ENCODE measurements around the gene SLCO2B1. TPM values are rescaled to one million over a fixed set of nuclear protein-coding genes. Genes with fewer than 3 reads are reported as not detected.

SLCO2B1 gene
- total RNA-seq, 1 donor from 2014 or later, result 20.3 TPM

DNA sequence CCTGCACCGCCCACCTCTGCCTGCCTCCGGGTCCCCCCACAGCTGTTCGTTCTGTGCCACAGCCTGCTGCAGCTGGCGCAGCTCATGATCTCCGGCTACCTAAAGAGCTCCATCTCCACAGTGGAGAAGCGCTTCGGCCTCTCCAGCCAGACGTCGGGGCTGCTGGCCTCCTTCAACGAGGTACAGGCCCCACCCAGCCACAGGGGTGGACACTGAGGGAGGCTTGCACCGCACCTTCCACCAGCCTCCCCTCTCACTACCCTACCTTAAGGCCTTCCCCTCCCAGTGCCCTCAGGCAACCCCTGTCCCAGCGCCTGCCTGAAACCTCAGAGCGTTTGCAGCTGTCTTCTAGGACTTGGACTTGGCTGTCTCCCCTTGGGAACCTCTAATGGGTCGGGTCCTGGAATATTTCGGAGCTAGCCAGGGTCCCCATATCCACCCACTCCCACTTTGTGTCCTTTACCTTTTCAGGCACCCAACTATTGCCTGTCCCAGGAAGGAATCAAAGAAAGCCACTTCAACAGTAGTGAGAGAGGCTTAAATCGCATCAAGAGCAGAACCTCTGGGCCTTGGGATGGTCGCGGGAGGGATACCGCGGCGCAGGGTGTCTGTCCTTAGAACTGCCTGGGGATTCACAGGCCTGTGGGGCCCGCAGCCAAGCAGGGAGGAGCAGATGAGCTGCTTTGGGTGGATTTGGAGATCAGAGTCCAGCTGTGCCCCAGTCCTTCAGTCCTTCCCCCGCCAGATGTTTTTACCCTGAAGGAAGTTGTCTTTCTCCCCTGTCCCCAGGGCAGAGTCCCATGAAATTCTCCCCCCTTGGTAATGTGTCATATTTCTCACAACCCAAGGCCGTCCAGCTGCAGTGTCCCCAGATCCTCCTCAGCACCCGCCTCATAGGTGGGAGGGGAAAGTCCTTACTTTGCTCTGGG, 13.3 kb downstream of the SLCO2B1 start:
- peak; percentile 84 for DNase-seq

DNA sequence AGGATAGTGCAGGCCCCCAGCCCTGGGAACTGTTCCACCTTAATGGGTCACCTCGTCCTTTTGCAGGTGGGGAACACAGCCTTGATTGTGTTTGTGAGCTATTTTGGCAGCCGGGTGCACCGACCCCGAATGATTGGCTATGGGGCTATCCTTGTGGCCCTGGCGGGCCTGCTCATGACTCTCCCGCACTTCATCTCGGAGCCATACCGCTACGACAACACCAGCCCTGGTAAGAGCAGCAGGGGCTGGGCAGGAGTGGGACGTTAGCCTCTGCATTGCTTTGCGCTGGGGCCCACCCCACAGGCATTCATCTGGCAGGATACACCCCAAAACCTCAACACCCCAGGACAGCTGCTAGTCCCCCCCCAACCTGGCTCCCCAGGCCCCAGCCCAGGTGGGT, 14.8 kb downstream of the SLCO2B1 start:
- no peak for DNase-seq

DNA sequence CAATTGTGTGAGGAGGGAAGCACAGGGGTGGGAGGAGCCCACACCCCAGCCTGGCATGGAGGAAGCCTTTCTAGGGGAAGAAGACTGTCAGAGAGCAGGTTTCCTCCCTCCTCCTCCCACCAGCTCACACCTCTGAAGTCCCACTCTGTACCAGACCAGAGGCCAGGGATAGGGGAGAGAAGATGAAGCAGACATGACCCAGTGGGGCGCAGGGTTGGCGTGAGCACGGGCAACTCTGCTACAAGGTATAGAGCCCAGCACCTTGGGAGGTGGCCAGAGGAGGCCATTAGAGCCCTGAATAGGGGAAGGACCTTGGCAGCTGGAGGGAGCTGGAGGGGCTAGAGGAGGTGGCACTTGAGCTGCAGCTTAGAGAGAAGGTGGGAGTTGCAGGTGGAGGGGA, 15.9 kb downstream of the SLCO2B1 start:
- no peak for DNase-seq

DNA sequence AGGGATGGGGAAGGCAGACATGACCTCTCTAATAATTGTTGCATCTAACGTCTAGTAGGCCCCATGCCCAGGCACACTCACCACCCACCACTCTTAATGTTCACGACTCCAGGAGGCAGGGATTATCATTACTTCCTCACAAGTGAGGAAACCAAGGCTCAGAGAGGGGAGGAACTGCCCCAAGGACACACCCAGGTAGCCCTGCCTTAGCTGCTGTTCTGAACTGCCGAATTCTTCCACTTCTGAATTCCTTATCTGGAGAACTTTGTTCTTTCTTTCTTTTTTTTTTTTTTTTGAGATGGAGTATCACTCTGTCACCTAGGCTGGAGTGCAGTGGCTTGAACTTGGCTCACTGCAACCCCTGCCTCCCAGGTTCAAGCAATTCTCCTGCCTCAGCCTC, 16.7 kb downstream of the SLCO2B1 start:
- no peak for DNase-seq

DNA sequence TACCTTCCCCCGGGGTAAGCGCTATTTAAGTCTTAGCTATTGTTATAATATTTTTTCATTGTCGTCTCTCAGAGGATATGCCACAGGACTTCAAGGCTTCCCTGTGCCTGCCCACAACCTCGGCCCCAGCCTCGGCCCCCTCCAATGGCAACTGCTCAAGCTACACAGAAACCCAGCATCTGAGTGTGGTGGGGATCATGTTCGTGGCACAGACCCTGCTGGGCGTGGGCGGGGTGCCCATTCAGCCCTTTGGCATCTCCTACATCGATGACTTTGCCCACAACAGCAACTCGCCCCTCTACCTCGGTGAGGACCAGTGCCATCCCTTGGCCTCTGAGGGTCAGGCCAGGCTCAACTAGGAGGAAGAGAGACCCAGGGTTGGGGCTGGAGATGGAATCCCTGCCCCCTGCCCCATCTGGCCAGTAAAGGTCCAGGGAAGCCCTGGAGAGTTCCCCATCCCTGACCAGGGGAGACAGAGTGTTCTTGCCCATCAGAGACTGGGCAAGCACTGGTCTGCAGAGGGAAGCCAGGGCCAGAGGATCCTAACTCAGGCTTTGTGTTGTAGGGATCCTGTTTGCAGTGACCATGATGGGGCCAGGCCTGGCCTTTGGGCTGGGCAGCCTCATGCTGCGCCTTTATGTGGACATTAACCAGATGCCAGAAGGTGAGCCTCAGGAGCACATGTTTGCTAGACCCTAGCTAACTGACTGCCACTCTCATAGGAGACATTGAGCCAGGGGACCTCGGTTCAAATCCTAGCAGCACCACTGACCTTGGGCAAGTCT, 18.4 kb downstream of the SLCO2B1 start:
- no peak for DNase-seq

DNA sequence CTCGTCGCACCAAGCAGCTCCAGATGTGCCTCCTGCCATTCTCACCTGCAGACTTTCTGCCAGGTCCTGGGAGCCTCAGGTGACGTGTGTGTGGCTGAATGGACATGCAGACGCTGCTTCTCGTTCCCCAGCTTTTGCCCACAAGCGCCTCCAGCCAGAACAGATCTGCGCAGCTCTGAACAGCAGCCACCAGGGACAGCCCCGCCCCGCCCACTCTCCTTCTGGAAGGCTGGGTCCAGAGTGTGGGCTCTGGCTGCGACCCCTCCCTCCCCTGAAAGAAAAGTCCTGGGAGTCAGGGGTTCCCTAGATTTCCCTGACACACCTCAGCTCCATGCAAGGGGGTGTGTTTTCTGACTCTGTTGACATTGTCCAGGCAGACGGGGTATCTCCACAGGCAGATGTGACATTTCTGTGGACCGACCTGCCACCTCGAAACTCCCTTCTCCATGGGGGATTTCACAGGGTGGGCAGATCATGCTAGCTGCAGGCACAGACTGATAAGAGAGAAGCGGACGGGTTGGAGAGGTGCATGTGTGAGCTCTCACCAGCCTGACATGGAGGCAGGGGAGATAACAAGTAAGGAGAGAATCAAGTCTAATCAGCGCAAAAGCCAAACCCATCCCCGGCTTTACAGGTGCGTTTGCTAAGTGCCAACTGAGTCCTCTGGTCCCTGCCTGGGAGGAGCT, 19.8 kb downstream of the SLCO2B1 start:
- DNase-seq, result no peak

DNA sequence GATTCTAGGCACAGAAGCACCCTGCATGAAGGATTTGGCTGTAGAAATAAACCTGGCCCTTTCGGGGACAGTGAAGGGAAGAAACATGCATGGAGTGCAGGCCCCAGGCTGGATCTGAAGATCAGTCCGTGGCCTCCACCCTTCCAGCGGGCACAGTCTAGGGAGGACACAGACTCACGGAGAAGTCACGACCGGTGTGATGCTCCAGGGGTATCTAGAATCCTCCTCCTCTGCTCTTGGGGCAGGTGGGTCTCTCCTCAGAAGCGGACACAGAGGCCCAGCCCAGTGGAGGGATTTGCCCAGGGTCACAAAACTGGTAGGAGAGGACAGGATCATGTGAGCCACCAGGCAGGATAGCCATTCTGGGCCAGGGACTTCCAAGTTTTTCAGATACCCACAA, 22.4 kb downstream of the SLCO2B1 start:
- no peak for DNase-seq

DNA sequence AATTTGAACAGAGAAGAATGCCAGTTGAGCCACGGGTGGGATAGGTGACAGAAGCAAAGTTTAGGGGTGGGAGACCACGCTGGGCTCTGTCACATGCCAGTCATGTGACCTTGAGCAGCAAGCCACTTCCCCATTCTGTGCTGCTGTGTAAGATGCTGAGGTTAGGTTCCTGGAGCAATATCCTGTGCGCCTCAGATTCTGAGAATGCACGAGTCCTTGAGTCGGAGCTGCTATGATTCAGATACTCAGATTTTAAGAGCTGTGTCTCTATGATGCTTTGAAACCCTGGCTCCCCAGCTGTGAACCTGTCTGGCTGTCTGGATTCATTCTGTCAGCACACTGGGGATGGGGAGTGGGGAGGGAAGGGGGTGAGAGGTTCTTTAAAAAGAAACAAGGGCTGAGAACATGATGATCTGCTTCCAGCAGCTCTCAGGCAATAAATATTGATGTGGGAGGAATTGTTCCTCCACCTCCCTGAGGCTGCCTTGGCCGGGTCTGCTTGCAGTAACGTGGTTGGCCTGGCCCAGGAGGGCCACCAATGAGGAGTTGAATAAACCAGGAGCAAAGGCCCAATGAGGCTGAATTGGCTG, 24.0 kb downstream of the SLCO2B1 start:
- peak; percentile 69 for DNase-seq

DNA sequence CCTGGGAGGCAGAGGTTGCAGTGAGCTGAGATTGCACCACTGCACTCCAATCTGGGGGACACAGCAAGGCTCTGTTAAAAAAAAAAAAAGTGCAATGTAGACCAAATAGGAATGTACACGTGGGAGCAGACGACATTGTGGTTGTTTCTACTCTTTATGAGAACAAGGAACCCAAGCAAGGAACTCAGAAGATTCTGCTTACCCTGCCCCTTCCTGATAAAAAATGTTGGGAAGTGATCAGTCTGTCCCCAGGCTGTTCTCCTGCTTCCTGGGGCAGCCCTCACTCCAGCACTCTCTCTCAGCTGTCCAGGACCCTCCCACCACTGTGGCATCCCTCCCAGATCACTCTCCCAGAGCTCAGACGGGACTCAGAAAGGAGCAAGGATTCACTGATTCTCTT, 31.8 kb downstream of the SLCO2B1 start:
- peak; percentile 68 for DNase-seq

DNA sequence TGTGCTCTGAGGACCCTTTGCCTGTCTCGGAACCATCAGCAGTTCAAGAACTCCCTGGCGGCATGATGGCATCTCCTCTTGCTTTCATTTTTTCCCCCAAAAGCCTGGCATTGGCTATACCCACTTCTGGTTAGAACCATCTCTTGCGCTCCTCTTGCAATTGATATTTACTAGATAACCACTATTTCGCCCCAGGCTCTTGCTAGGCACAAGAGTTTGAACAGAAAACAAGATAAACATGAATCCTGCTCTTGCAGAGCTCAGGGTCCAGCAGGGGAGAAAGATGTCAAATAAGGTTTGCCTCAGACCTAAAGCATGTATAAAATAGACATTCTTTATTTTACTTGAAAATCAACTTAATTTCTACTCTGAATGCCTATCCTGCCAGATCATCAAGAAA, 33.1 kb downstream of the SLCO2B1 start:
- DNase-seq, result no peak

DNA sequence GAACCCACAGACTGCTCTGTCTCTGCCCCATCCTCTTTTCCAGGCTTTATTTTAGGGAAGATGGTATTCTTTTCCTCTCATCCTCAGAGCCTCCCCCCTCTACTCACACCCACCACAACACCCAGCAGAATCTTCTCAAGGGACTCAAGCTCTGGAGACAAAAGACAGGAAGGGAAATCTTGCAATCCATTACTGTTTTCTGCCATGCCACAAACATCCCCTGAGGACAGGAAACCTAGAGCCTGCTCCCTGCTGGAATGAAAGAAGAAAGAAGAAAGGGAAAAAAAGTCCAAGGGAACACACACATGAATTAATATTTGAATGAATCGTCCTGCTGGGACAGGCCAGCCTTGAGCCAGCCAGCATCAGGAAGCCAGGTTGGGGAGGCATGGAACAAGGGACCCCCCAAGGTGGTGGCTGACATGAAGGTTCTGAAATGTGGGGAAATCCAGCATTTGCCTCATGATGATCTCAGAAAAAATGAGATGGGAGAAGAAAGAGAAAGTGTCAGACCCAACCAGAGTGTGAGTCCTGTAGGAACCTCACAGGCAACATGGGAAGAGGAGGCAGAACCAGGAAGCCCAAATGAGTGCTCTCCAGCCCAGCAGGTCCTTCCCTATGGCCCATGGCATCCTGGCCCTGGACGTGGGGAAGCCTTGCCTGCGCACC, 34.0 kb downstream of the SLCO2B1 start:
- no peak for DNase-seq

DNA sequence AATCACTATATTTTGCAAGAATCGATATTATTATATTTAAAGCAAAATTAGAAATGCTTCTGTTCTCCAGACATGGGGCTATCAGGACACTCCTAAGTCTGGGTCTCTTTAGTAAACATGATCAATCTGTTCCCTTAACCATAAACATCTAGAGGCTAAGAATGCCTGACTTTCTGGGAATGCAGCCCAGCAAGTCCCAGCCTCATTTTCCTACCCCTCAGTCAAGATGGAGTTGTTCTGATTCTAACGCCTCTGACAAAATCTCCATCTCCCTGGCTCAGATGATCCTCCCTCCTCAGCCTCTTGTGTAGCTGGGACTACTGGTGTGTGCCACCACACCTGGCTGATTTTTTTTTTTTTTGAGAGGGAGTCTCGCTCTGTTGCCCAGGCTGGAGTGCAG, 35.0 kb downstream of the SLCO2B1 start:
- DNase-seq, result no peak

DNA sequence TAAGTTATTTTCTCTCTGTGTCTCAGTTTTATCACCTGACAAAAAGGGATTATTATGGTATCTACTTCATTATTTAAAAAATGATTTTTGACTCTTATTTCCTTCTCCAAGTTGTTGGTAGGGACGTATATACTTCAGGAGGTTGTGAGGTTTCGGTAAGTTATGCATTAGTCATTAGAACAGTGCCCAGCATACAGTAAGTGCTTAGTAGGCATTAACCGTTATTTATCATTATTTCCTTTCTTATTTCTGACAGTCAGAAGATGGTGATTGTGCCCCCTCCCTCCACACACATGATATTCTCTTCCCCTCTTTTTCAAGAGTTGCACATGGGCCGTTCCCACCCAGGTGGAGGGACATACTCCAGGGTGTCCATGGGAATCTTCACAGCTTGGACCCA, 36.1 kb downstream of the SLCO2B1 start:
- DNase-seq, result no peak

DNA sequence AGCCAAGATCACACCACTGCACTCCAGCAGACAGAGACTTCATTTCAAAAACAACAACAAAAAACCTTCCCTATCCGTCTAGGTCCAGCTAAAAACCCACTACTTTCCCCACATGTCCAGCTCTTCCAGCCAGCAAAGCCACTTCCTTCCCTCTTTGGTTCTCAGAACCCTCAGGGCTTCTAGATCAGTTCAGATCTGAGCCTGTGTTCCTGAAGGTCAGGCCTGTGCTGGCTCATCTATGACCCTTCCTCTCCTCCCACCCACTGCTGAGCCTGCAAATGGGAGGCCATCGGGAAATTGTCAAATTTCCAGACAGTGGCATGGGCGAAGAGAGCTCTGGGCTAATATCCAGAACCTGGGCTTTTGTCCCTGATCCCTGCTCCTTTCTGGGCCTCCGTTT, 37.8 kb downstream of the SLCO2B1 start:
- no peak for DNase-seq

DNA sequence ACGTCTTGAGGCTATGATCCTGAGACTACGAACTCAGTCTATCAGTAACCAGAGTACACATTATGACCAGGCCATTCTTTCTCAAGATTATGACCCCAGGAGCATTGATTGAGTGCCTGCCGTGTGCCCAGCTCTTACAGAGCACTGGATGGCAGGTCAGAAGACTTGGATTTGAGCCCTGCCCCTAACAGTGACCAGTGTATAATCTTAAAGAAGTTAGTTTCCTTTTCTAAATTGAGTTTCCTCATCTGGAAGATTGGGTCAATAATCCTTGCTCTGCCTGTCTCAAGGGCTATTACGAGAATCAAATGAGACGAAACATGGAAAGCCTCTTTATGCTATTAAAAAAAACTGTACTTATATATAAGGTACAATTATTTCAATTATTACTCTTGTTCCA, 38.2 kb downstream of the SLCO2B1 start:
- DNase-seq, result no peak

DNA sequence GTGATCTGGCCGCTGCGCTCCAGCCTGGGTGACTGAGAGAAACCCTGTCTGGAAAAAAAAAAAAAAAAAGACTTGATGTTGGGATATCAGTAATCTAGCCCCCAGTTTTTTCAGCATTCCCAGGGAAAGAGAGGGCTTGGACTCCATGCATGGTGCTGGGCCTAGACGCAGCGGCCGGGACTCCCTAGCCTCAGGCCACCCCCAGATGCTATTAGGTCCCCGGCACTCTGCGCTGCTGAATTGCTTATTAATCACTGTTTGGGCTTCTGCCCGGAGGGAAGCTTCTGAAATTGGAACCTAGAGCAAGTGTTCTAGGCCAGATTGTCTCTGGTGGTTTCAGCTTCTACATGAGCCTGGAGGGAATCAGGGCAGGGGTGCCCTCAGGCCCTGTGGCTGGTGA, 39.0 kb downstream of the SLCO2B1 start:
- peak; percentile 37 for DNase-seq

DNA sequence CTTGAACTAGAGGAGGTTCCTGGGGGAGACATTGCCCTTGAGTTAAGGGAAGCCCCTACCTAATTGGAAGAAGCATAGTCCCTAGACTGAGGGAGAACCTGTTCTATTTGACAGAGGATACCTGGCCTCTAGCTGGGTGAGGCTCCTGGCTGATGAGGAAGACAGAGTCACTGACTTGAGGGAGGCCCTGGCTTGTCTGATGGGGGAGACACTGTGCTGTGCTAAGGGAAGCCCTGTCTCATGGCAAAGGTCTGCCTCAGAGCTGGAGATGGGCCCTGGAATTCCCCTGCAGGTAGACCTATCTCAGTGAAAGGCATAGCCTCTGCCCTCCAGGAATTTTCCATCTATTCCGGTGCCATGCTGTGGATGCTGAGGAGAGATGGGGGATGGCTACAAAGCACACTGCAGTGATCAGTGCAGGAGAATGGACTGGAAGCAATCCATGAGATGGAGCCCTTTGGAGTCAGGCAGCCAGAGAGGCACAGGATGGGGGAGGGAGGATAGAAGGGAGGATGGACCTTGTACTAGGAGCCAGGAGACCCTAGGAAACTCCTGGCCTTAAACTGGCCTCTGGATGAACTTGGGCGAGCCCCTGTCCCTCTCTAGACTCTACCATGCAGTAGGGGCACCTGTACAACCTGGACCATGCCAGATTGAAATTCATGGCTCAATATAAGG, 39.9 kb downstream of the SLCO2B1 start:
- DNase-seq, result no peak

DNA sequence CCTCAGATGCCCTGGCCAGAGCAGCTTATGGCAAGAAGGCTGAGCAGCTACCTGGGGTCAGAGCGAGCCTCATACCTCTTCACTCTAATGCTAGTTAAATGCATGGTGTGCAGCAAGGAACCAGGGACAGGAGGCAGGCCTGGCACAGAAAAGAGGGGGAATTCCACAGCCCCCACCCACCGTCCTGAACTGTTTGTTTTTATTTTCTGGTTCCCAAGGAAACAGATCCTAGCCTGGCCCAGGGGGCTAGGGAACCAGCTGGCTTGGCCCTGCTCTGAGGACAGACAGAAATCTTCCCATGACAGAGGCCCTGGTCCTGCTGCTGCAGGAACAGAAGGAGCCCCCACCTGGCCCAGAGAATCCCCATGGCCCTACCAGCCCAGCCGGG, 40.4 kb downstream of the SLCO2B1 start:
- peak; percentile 92 for DNase-seq

DNA sequence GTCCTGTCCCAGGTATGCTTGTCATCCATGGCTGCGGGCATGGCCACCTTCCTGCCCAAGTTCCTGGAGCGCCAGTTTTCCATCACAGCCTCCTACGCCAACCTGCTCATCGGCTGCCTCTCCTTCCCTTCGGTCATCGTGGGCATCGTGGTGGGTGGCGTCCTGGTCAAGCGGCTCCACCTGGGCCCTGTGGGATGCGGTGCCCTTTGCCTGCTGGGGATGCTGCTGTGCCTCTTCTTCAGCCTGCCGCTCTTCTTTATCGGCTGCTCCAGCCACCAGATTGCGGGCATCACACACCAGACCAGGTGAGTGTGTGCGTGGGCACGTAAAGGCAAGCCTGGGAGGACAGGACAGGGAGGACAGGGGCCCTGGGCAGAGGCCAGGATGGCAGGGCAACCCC, 42.4 kb downstream of the SLCO2B1 start:
- no peak for DNase-seq

DNA sequence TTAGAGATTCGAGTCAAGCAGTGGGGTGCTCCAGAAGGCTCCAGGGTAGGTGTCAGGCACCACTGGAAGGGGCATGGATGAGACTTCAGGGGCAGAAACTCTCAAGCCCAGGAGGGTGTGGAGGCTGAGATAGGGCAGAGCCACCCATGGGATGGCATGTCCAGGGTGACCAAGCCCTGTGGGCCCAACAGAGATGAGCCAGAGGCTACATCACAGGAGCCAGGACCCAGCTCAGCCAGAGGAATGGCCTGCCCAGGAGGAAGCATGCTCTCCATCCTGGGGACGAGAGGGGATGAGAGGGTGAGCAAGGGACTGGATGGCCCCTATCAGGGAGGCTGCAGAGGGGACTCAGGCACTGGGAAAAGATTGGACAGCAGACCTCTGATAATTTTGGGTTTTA, 42.8 kb downstream of the SLCO2B1 start:
- DNase-seq, result no peak

DNA sequence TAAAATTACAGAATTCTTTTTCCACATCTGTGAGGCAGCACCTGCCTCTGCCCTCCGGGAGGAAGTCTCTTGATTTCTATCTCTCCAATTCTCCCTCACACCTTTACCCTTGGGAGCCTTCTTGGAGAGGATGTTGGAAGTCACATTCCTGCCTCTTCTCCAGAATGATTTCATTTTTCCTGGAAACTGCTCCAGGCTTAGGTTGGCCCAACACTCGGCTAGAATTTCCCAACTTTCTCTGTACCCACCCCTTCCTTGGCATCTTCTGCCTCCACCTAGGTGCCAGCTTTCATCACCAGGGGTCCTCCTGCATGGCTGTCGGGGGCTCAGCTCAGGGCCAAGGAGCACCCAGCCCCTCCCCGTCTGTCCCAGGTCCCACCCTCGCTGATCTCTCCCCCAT, 43.2 kb downstream of the SLCO2B1 start:
- DNase-seq, result peak; percentile 66

All from tongue (tissue), 2 donors.